H9 (cell line): ENCODE results near the gene SPAG4. TPM values are rescaled to one million over a fixed set of nuclear protein-coding genes. Genes with fewer than 3 reads are reported as not detected.

Experiments
- DNase-seq: peaks from one replicate; pipeline ENCODE4 v3.0.0-alpha.2; 2017
- H2AFZ ChIP-seq: one replicate; pipeline ENCODE4 v1.6.1; 2013; ENCODE audit warnings: mild to moderate bottlenecking, low read length, control low read depth, moderate library complexity
- H2AK5ac ChIP-seq: 2 replicates; pipeline ENCODE4 v1.6.1; 2013; ENCODE audit warnings: low read length, control low read depth, mixed read lengths; ENCODE audit not compliant: insufficient read length
- H2BK120ac ChIP-seq: one replicate; pipeline ENCODE4 v1.6.1; 2013; ENCODE audit warnings: low read depth, mild to moderate bottlenecking, low read length, control low read depth, inconsistent platforms; ENCODE audit not compliant: poor library complexity, severe bottlenecking
- H2BK12ac ChIP-seq: 2 replicates; pipeline ENCODE4 v1.6.1; 2013; ENCODE audit warnings: low read length, control low read depth, mixed read lengths, low read depth; ENCODE audit not compliant: insufficient read length
- H2BK15ac ChIP-seq: 2 replicates; pipeline ENCODE4 v1.6.1; 2013; ENCODE audit warnings: low read depth, low read length, control low read depth
- H2BK20ac ChIP-seq: one replicate; pipeline ENCODE4 v1.6.1; 2013; ENCODE audit warnings: low read depth, mild to moderate bottlenecking, low read length, control low read depth, inconsistent platforms; ENCODE audit not compliant: poor library complexity, severe bottlenecking
- H2BK5ac ChIP-seq: 2 replicates; pipeline ENCODE4 v1.6.1; 2013; ENCODE audit warnings: low read length, control low read depth, mixed read lengths; ENCODE audit not compliant: insufficient read length
- H3K14ac ChIP-seq: 2 replicates; pipeline ENCODE4 v1.6.1; 2013; ENCODE audit warnings: low read length, control low read depth; ENCODE audit not compliant: insufficient read depth
- H3K18ac ChIP-seq: 2 replicates; pipeline ENCODE4 v1.6.1; 2013; ENCODE audit warnings: low read depth, mild to moderate bottlenecking, mixed read lengths, low read length, control low read depth; ENCODE audit not compliant: insufficient read length
- H3K23ac ChIP-seq: 2 replicates; pipeline ENCODE4 v1.6.1; 2013; ENCODE audit warnings: low read length, control low read depth, mixed read lengths, low read depth; ENCODE audit not compliant: insufficient read length
- H3K23me2 ChIP-seq: 2 replicates; pipeline ENCODE4 v1.6.1; 2013; ENCODE audit warnings: low read depth, mild to moderate bottlenecking, mixed read lengths, low read length, control low read depth; ENCODE audit not compliant: insufficient read length, poor library complexity, severe bottlenecking
- H3K27ac ChIP-seq: 2 replicates; pipeline ENCODE4 v1.5.1; 2013; ENCODE audit warnings: low read length, control low read depth, mixed read lengths, low read depth; ENCODE audit not compliant: insufficient read length
- H3K27me3 ChIP-seq: 2 replicates; pipeline ENCODE4 v1.6.1; 2013; ENCODE audit warnings: low read length, control low read depth, inconsistent platforms; ENCODE audit not compliant: insufficient read depth
- H3K4ac ChIP-seq: 2 replicates; pipeline ENCODE4 v1.6.1; 2013; ENCODE audit warnings: low read depth, mild to moderate bottlenecking, control low read depth, inconsistent platforms, low read length, moderate library complexity
- H3K4me1 ChIP-seq: 2 replicates; pipeline ENCODE4 v1.6.1; 2013; ENCODE audit warnings: low read length, control low read depth, inconsistent platforms; ENCODE audit not compliant: insufficient read depth
- H3K4me2 ChIP-seq: 2 replicates; pipeline ENCODE4 v1.6.1; 2013; ENCODE audit warnings: low read length, control low read depth, mixed read lengths; ENCODE audit not compliant: insufficient read length, insufficient read depth
- H3K56ac ChIP-seq: 2 replicates; pipeline ENCODE4 v1.6.1; 2013; ENCODE audit warnings: low read depth, mild to moderate bottlenecking, mixed read lengths, low read length, control low read depth; ENCODE audit not compliant: insufficient read length
- H3K79me1 ChIP-seq: 2 replicates; pipeline ENCODE4 v1.6.1; 2013; ENCODE audit warnings: low read depth, mild to moderate bottlenecking, moderate library complexity, low read length, control low read depth, inconsistent platforms; ENCODE audit not compliant: insufficient read depth, poor library complexity, severe bottlenecking
- H3K79me2 ChIP-seq: 2 replicates; pipeline ENCODE4 v1.6.1; 2013; ENCODE audit warnings: low read length, control low read depth, inconsistent platforms; ENCODE audit not compliant: insufficient read depth
- H3K9ac ChIP-seq: 2 replicates; pipeline ENCODE4 v1.6.1; 2013; ENCODE audit warnings: low read length, control low read depth, mixed read lengths; ENCODE audit not compliant: insufficient read length; ENCODE audit errors: extremely low read depth
- H3K9me3 ChIP-seq: one replicate; pipeline ENCODE4 v1.6.1; 2013; ENCODE audit warnings: low read depth, low read length, inconsistent platforms; ENCODE audit not compliant: control insufficient read depth
- H3T11ph ChIP-seq: one replicate; pipeline ENCODE4 v1.6.1; 2013; ENCODE audit warnings: mild to moderate bottlenecking, low read length, control low read depth, inconsistent platforms
- H4K20me1 ChIP-seq: one replicate; pipeline ENCODE4 v1.6.1; 2013; ENCODE audit not compliant: control insufficient read depth, insufficient read length, insufficient read depth
- H4K5ac ChIP-seq: 2 replicates; pipeline ENCODE4 v1.6.1; 2013; ENCODE audit warnings: low read depth, mild to moderate bottlenecking, mixed read lengths, low read length, control low read depth; ENCODE audit not compliant: insufficient read length
- H4K8ac ChIP-seq: replicated peaks from 2 replicates; pipeline ENCODE4 v1.6.1; 2013; ENCODE audit warnings: low read length, control low read depth, mixed read lengths, low read depth; ENCODE audit not compliant: insufficient read length
- H4K91ac ChIP-seq: 2 replicates; pipeline ENCODE4 v1.6.1; 2013; ENCODE audit warnings: low read depth, mild to moderate bottlenecking, moderate library complexity, mixed read lengths, low read length, control low read depth; ENCODE audit not compliant: insufficient read length
- H3K27ac Mint-ChIP-seq, 3 experiments: 2 replicates in 2 of 3; 3 replicates in 1 of 3; pipeline ENCODE4 v1.8.0; 2020 to 2021; ENCODE audit warnings: mixed read lengths in 3 of 3, mild to moderate bottlenecking in 1 of 3, moderate library complexity in 1 of 3
- H3K27me3 Mint-ChIP-seq: 2 replicates; pipeline ENCODE4 v1.8.0; 2021; ENCODE audit warnings: low read depth, mild to moderate bottlenecking, moderate library complexity, mixed read lengths
- H3K36me3 Mint-ChIP-seq, 3 experiments: 2 replicates in 2 of 3; 3 replicates in 1 of 3; pipeline ENCODE4 v1.8.0; 2020 to 2021; ENCODE audit warnings: low read depth in 3 of 3, mixed read lengths in 3 of 3; ENCODE audit not compliant: insufficient read depth in 1 of 3
- H3K4me1 Mint-ChIP-seq, 2 experiments: 2 replicates each; pipeline ENCODE4 v1.8.0; 2020; ENCODE audit warnings: mixed read lengths in 2 of 2
- H3K4me3 Mint-ChIP-seq, 2 experiments: 2 replicates in 1 of 2; 3 replicates in 1 of 2; pipeline ENCODE4 v1.8.0; 2020 to 2021; ENCODE audit warnings: mild to moderate bottlenecking in 2 of 2, mixed read lengths in 2 of 2, moderate library complexity in 1 of 2
- H3K9me3 Mint-ChIP-seq, 2 experiments: 2 replicates in 1 of 2; 3 replicates in 1 of 2; pipeline ENCODE4 v1.8.0; 2020; ENCODE audit warnings: mild to moderate bottlenecking in 2 of 2, mixed read lengths in 2 of 2, moderate library complexity in 1 of 2
- CTCF ChIP-seq: fragments of 200-600 bp; sonication (generic); conservative IDR thresholded peaks from 3 replicates; pipeline ENCODE4 v1.8.0; 2021; ENCODE audit warnings: antibody characterized with exemption, mild to moderate bottlenecking
- WGBS: extraction: QIAGEN DNeasy Blood & Tissue Kit; methylation state at CpG from one replicate; pipeline ENCODE4 v1.1.7; 2013; ENCODE audit warnings: missing lambda C conversion rate, low lambda C conversion rate, mixed read lengths; ENCODE audit not compliant: insufficient read length; ENCODE audit errors: extremely low coverage; 5-methylcytosine and 5-hydroxymethylcytosine counted together
- total RNA-seq: library from RNA; stranded (reverse); gene quantifications from 2 replicates; pipeline ENCODE4 v1.2.1, GENCODE V29; 2021

Gene SPAG4
- total RNA-seq, 1 experiment from 2014 or later = 4.9 TPM

- Mint-ChIP-seq H3K9me3 (no peaks in the 10 kb centered on the region), H3K4me3 (no peak overlapping the region; a peak in 1 of 5 replicates), H3K4me1 (peaks cover 2 to 3% of the 10 kb centered on the region in 2 experiments; a peak in 3 of 4 replicates), H3K36me3 (no peaks in the 10 kb centered on the region), H3K27ac (no peak overlapping the region), H3K27me3 (peaks cover 33% of the 10 kb centered on the region)
- Histone ChIP-seq H2BK12ac (no peak overlapping the region), H3K4me1 (no peaks in the 10 kb centered on the region), H2BK120ac (no peak overlapping the region), H3K56ac (no peak overlapping the region), H3K27me3 (no peaks in the 10 kb centered on the region; the same call in 1 of the 2 replicates), H3K23ac (no peak overlapping the region), H2AFZ (no peak overlapping the region), H4K91ac (no peak overlapping the region), H2BK20ac (no peak overlapping the region), H2BK15ac (no peak overlapping the region), H3K27ac (no peak overlapping the region), H3K79me1 (no peaks in the 10 kb centered on the region), H3K4me2 (no peak overlapping the region), H3T11ph (no peak overlapping the region), H2AK5ac (no peak overlapping the region), H3K14ac (no peak overlapping the region), H3K79me2 (no peaks in the 10 kb centered on the region), H4K5ac (no peak overlapping the region), H3K18ac (no peak overlapping the region), H3K9me3 (no peaks in the 10 kb centered on the region), H2BK5ac (no peak overlapping the region), H4K8ac (no peak overlapping the region), H3K23me2 (peaks cover 3% of the 10 kb centered on the region), H3K9ac (no peak overlapping the region), H3K4ac (no peak overlapping the region), H4K20me1 (no peaks in the 10 kb centered on the region)
- no CpG with 5 or more reads among the region's 9 CpGs for WGBS
- TF ChIP-seq CTCF = no peak
- no peak for DNase-seq
Measured at GRCh38 chr20:35610833-35611427, 4.7 kb upstream of the SPAG4 start.
